GM23248 (cell line): Measurements from ENCODE around the gene SH2D1B. TPM values are rescaled to one million over a fixed set of nuclear protein-coding genes. Genes with fewer than 3 reads are reported as not detected.

Source experiments
- DNase-seq: peaks from one replicate; pipeline ENCODE4 v3.0.0-alpha.2; 2015
- H2AFZ ChIP-seq: fragments of 200-600 bp; sonication (generic); 2 replicates; pipeline ENCODE4 v1.6.1; 2016; ENCODE audit warnings: antibody characterized with exemption
- H3F3A ChIP-seq: fragments of 200-600 bp; sonication (generic); 2 replicates; pipeline ENCODE4 v1.6.1; 2016; ENCODE audit warnings: mild to moderate bottlenecking, antibody characterized with exemption, mixed run types; ENCODE audit not compliant: insufficient read depth
- H3K27ac ChIP-seq: fragments of 200-600 bp; sonication (generic); 2 replicates; pipeline ENCODE4 v1.5.1; 2016; ENCODE audit warnings: mild to moderate bottlenecking
- H3K27me3 ChIP-seq: fragments of 200-600 bp; sonication (generic); replicated peaks from 2 replicates; pipeline ENCODE4 v1.6.1; 2016; ENCODE audit warnings: mild to moderate bottlenecking; ENCODE audit not compliant: insufficient read depth
- H3K36me3 ChIP-seq: fragments of 200-600 bp; sonication (generic); 2 replicates; pipeline ENCODE4 v1.6.1; 2016; ENCODE audit warnings: low read depth, mild to moderate bottlenecking
- H3K4me1 ChIP-seq: fragments of 200-600 bp; sonication (generic); 2 replicates; pipeline ENCODE4 v1.6.1; 2016; ENCODE audit warnings: mild to moderate bottlenecking; ENCODE audit not compliant: insufficient read depth
- H3K4me2 ChIP-seq: fragments of 200-600 bp; sonication (generic); one replicate; pipeline ENCODE4 v1.6.1; 2016; ENCODE audit warnings: mild to moderate bottlenecking; ENCODE audit not compliant: unreplicated experiment
- H3K4me3 ChIP-seq: fragments of 200-600 bp; sonication (generic); 2 replicates; pipeline ENCODE4 v1.5.1; 2016; ENCODE audit warnings: mild to moderate bottlenecking
- H3K79me2 ChIP-seq: fragments of 200-600 bp; sonication (generic); 2 replicates; pipeline ENCODE4 v1.6.1; 2016; ENCODE audit warnings: mild to moderate bottlenecking; ENCODE audit not compliant: insufficient read depth
- H3K9ac ChIP-seq: fragments of 200-600 bp; sonication (generic); 2 replicates; pipeline ENCODE4 v1.6.1; 2016; ENCODE audit warnings: mild to moderate bottlenecking
- H3K9me2 ChIP-seq: fragments of 200-600 bp; sonication (generic); 2 replicates; pipeline ENCODE4 v1.6.1; 2016; ENCODE audit warnings: mixed run types, mild to moderate bottlenecking, moderate library complexity; ENCODE audit not compliant: insufficient read depth
- H3K9me3 ChIP-seq: fragments of 200-600 bp; sonication (generic); one replicate; pipeline ENCODE4 v1.6.1; 2017; ENCODE audit warnings: low read depth
- H4K20me1 ChIP-seq: fragments of 200-600 bp; sonication (generic); 2 replicates; pipeline ENCODE4 v1.6.0; 2016; ENCODE audit not compliant: insufficient read depth
- EZH2 ChIP-seq: fragments of 200-600 bp; sonication (generic); IDR thresholded peaks from 2 replicates; pipeline ENCODE4 v1.6.1; 2018; ENCODE audit warnings: antibody characterized with exemption, mild to moderate bottlenecking; ENCODE audit not compliant: insufficient read depth, poor library complexity, severe bottlenecking
- EZH2phosphoT487 ChIP-seq: fragments of 200-600 bp; sonication (generic); IDR thresholded peaks from 2 replicates; pipeline ENCODE4 v1.6.1; 2018; ENCODE audit warnings: antibody characterized with exemption, moderate library complexity, mild to moderate bottlenecking, low read depth; ENCODE audit not compliant: insufficient read depth
- WGBS, 2 experiments: methylation state at CpG; one replicate each; pipeline ENCODE4 v1.1.6; 2015 to 2017; ENCODE audit warnings: low lambda C conversion rate in 2 of 2, low coverage in 1 of 2; ENCODE audit errors: missing lambda C conversion rate in 2 of 2; 5-methylcytosine and 5-hydroxymethylcytosine counted together
- in situ Hi-C: fragments of 300-500 bp; cut with MboI; formaldehyde crosslinking; loops from 2 replicates; pipeline ENCODE4 v1.15.0; 2020
- polyA plus RNA-seq: library from polyadenylated mRNA; unstranded; fragments of >200 nt; fragmentation: Nextera tagmentation; extraction: Ambion mirVana; gene quantifications from 2 replicates; pipeline ENCODE4 v1.2.1, GENCODE V29; 2016
- total RNA-seq: library from RNA; depleted of rRNA; stranded (reverse); fragments of >200 nt; shearing (Covaris generic); gene quantifications from 2 replicates; pipeline ENCODE4 v1.2.3, GENCODE V29; 2014

Gene SH2D1B
- total and polyA plus RNA-seq, 2 experiments from 2014 or later, result not detected

DNA sequence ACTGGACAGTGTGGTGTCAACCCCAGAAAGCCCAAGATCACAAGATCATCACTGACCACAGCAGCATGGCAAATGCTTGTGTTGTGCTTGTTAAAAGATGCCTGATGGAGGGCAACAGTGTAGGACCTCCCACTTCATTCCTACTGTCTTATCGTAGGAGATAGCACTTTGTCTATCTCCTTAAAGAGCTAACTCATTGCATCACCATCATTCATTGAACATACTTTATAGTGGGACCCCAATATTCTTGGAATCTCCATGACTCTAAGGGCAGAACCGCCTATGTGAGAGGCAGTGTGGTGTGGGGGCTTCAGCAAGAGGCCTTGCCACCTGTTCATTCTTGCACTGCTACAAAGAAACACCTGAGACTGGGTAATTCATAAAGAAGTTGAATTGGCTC, 5.0 kb upstream of the SH2D1B start:
- Histone ChIP-seq H2AFZ (no peak overlapping the region), H3K4me2 (no peak overlapping the region), H3K4me1 (peaks cover 3% of the 10 kb centered on the region; the same call in 1 of the 2 replicates), H3K27ac (no peak overlapping the region), H4K20me1 (no peaks in the 10 kb centered on the region), H3K36me3 (no peaks in the 10 kb centered on the region), H3K9ac (no peak overlapping the region), H3K9me3 (no peaks in the 10 kb centered on the region), H3K27me3 (no peaks in the 10 kb centered on the region), H3K79me2 (no peaks in the 10 kb centered on the region), H3K9me2 (no peaks in the 10 kb centered on the region), H3K4me3 (no peak overlapping the region), H3F3A (no peaks in the 10 kb centered on the region)
- no peak for DNase-seq
- 63 to 69% methylated on average over 2 of the region's 2 CpGs for WGBS, 2 experiments
- in situ Hi-C loops, result no loop called here
- no peak for TF ChIP-seq EZH2
- TF ChIP-seq EZH2phosphoT487, result no peak

DNA sequence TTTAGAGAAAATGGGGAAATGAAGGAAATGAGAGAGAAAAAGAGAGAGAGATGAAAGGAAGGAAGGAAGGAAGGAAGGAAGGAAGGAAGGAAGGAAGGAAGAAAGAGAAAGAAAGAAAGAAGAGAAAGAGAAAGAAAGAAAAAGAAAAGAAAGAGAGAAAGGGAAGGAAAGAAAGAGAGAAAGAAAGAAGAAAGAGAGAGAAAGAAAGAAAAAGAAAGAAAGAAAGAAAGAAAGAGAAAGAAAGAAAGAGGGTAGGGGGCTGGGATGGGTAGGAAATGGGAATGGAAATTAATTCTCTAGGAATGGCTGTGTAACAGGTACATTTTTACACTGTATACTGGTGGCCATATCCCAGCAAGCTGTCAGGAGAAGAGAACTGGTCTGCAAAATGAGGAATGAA, 4.3 kb upstream of the SH2D1B start:
- H3K27ac ChIP-seq, result no peak overlapping the region
- TF ChIP-seq EZH2phosphoT487 (no peak), EZH2 (no peak)
- no peaks in the 10 kb centered on the region for H3K79me2 ChIP-seq
- no peaks in the 10 kb centered on the region for H4K20me1 ChIP-seq
- no peak overlapping the region for H2AFZ ChIP-seq
- in situ Hi-C loops, result no loop called here
- no peaks in the 10 kb centered on the region for H3K27me3 ChIP-seq
- H3K4me2 ChIP-seq, result no peak overlapping the region
- no peaks in the 10 kb centered on the region for H3K36me3 ChIP-seq
- H3K9me2 ChIP-seq, result no peaks in the 10 kb centered on the region
- no peaks in the 10 kb centered on the region for H3K9me3 ChIP-seq
- peaks cover 8% of the 10 kb centered on the region; the same call in 1 of the 2 replicates for H3K4me1 ChIP-seq
- H3K9ac ChIP-seq, result no peak overlapping the region
- no peak overlapping the region for H3K4me3 ChIP-seq
- no peak for DNase-seq
- no peaks in the 10 kb centered on the region for H3F3A ChIP-seq

DNA sequence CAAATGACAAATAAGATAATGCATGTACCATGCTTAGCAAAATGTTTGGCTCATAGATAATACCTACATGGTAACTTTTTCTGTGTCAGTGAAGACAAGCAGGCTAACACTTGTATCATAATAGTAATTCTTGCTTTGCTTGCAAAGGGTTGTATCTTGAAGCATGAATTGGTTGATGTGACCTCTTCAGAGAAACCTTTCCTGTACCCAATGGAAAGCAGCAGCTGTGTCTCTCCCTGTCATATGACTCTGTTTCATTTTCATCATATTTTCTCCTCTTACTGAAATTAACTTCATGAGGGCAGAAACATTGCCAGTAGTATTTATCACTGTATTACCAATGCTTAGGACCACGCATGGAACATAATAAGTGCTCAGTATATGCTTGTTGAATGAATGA, 4.4 kb downstream of the SH2D1B start:
- no peaks in the 10 kb centered on the region for H4K20me1 ChIP-seq
- no peaks in the 10 kb centered on the region for H3K27me3 ChIP-seq
- no peak overlapping the region for H3K9ac ChIP-seq
- H3K79me2 ChIP-seq, result no peaks in the 10 kb centered on the region
- WGBS, 2 experiments, result 100% methylated on average over 1 of the region's 1 CpG
- no peak overlapping the region for H3K27ac ChIP-seq
- peaks cover 11% of the 10 kb centered on the region for H3F3A ChIP-seq
- H2AFZ ChIP-seq, result no peak overlapping the region
- no peak overlapping the region for H3K4me2 ChIP-seq
- H3K9me3 ChIP-seq, result no peaks in the 10 kb centered on the region
- no peak for DNase-seq
- TF ChIP-seq EZH2phosphoT487, result no peak
- no peak for TF ChIP-seq EZH2
- in situ Hi-C loops, result no loop called here
- H3K4me3 ChIP-seq, result no peak overlapping the region
- peaks cover 38% of the 10 kb centered on the region for H3K4me1 ChIP-seq
- no peaks in the 10 kb centered on the region for H3K9me2 ChIP-seq
- H3K36me3 ChIP-seq, result no peaks in the 10 kb centered on the region

DNA sequence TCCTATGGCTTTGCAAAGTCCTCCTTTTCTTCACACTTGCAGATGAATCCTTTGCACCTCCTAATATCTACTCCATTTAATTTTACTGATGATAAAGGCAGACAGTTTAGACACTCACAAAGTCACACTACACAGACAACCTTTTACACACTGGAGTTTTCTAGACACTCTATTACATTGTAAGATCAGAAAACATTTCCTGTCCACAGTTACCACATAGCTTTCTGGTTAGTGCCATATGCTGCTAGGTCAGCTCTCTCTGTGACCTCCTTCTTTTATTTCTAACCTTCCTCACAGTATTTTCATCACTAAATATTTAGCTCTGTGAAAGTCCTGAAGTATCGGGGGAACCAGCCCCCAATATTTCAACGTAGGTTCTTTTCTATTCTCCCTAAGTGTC, 5.1 kb downstream of the SH2D1B start:
- H3K4me3 ChIP-seq, result no peak overlapping the region
- H3K4me1 ChIP-seq, result peaks cover 34% of the 10 kb centered on the region
- no peak overlapping the region for H3K4me2 ChIP-seq
- peaks cover 11% of the 10 kb centered on the region for H3F3A ChIP-seq
- no peaks in the 10 kb centered on the region for H3K27me3 ChIP-seq
- WGBS, 2 experiments, result 68 to 70% methylated on average over 2 of the region's 2 CpGs
- no peak overlapping the region for H3K9ac ChIP-seq
- DNase-seq, result peak; percentile 24
- H3K36me3 ChIP-seq, result no peaks in the 10 kb centered on the region
- H3K9me2 ChIP-seq, result no peaks in the 10 kb centered on the region
- in situ Hi-C loops, result no loop called here
- no peak overlapping the region for H3K27ac ChIP-seq
- H4K20me1 ChIP-seq, result no peaks in the 10 kb centered on the region
- no peaks in the 10 kb centered on the region for H3K9me3 ChIP-seq
- no peak for TF ChIP-seq EZH2
- no peak for TF ChIP-seq EZH2phosphoT487
- H2AFZ ChIP-seq, result no peak overlapping the region
- no peaks in the 10 kb centered on the region for H3K79me2 ChIP-seq

DNA sequence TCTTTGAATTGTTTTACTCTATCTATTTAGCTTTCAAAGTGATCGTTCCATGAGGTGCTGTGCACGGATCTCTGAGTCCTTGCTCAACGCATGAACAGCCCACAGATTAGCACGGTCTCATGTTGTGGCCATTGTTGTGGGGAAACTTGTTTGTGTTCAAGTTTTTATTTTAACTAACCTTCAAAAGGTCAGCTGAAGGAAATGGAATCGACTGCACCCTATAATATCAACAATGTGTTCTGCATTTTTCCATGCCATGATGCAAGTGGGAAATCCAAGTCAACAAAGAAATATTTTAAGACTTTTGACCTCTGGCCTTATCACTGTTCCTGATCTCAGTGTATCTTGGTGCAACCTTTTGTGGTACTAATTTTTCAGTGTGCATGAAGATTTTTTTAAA, 6.1 kb downstream of the SH2D1B start:
- Histone ChIP-seq H4K20me1 (no peaks in the 10 kb centered on the region), H3K27me3 (no peaks in the 10 kb centered on the region), H2AFZ (no peak overlapping the region), H3K9ac (no peak overlapping the region), H3K4me1 (peaks cover 30% of the 10 kb centered on the region), H3K79me2 (no peaks in the 10 kb centered on the region), H3K36me3 (no peaks in the 10 kb centered on the region), H3F3A (peaks cover 11% of the 10 kb centered on the region), H3K27ac (no peak overlapping the region), H3K9me2 (no peaks in the 10 kb centered on the region), H3K9me3 (no peaks in the 10 kb centered on the region), H3K4me2 (no peak overlapping the region), H3K4me3 (no peak overlapping the region)
- 53 to 55% methylated on average over 5 of the region's 5 CpGs for WGBS, 2 experiments
- no peak for TF ChIP-seq EZH2phosphoT487
- no peak for TF ChIP-seq EZH2
- in situ Hi-C loops, result no loop called here
- no peak for DNase-seq
